Activated CD8-positive, alpha-beta memory T cell treated with anti-CD3 and anti-CD28 coated beads, Interleukin-2, amount 10 ng/mL, durations not matched to agents 7 days and 5 days (primary cell): ENCODE results near the gene PASD1. TPM values are rescaled to one million over a fixed set of nuclear protein-coding genes. Genes with fewer than 3 reads are reported as not detected.

Experiments used
- ATAC-seq: fragments of 150-1000 bp; cut with Tn5 transposase; one replicate; pipeline ENCODE4 v1.10.0; 2021; ENCODE audit warnings: moderate library complexity
- CTCF ChIA-PET: fragments of 350-600 bp; sonication (Branson Sonifier 250); formaldehyde crosslinking; loops from one replicate; lab custom pipeline; 2021; ENCODE audit warnings: antibody characterized with exemption; lab: Charles Lee
- DNase-seq: peaks from one replicate; pipeline ENCODE4 v3.0.0-alpha.2; 2020
- H3K27ac Mint-ChIP-seq: one replicate; pipeline ENCODE4 v1.8.0; 2021; ENCODE audit warnings: mild to moderate bottlenecking, mixed read lengths
- H3K27me3 Mint-ChIP-seq: one replicate; pipeline ENCODE4 v1.8.0; 2021; ENCODE audit warnings: mixed read lengths
- H3K36me3 Mint-ChIP-seq: one replicate; pipeline ENCODE4 v1.8.0; 2021; ENCODE audit warnings: mild to moderate bottlenecking, mixed read lengths
- H3K4me1 Mint-ChIP-seq: one replicate; pipeline ENCODE4 v1.8.0; 2021; ENCODE audit warnings: mixed read lengths
- H3K4me3 Mint-ChIP-seq: one replicate; pipeline ENCODE4 v1.8.0; 2021; ENCODE audit warnings: mild to moderate bottlenecking, moderate library complexity, mixed read lengths
- H3K9me3 Mint-ChIP-seq: one replicate; pipeline ENCODE4 v1.8.0; 2022; ENCODE audit warnings: low read depth, mixed read lengths
- total RNA-seq, 2 experiments: library from RNA; stranded (reverse); gene quantifications; one replicate each; pipeline ENCODE4 v1.2.3, GENCODE V29; 2021

The PASD1 gene
- total RNA-seq, 2 experiments from 2014 or later = not detected

GRCh38 chrX:151715752-151716151 is 152.3 kb downstream of the PASD1 start, which contains the start of gene FATE1:
TSS of gene FATE1 (plus strand) at chrX:151716035. CDS start at chrX:151716120, 85 bp downstream.
- no peaks in the 10 kb centered on the region for H3K27me3 Mint-ChIP-seq
- no peak within 1 kb of the TSS for H3K27ac Mint-ChIP-seq
- no peaks in the 10 kb centered on the region for H3K4me1 Mint-ChIP-seq
- no peak for ATAC-seq
- no peak within 1 kb of the TSS for H3K4me3 Mint-ChIP-seq
- no peak for DNase-seq
- no peaks in the 10 kb centered on the region for H3K36me3 Mint-ChIP-seq
- CTCF ChIA-PET = no interaction called here
- H3K9me3 Mint-ChIP-seq = no peaks in the 10 kb centered on the region

- no peak for ATAC-seq
- Mint-ChIP-seq H3K27ac (no peak overlapping the region), H3K9me3 (no peaks in the 10 kb centered on the region), H3K4me1 (no peaks in the 10 kb centered on the region), H3K27me3 (no peaks in the 10 kb centered on the region), H3K4me3 (no peak overlapping the region), H3K36me3 (no peaks in the 10 kb centered on the region)
- CTCF ChIA-PET = no interaction called here
- DNase-seq = no peak
Measured at GRCh38 chrX:151722241-151722846, 158.9 kb downstream of the PASD1 start.

DNA sequence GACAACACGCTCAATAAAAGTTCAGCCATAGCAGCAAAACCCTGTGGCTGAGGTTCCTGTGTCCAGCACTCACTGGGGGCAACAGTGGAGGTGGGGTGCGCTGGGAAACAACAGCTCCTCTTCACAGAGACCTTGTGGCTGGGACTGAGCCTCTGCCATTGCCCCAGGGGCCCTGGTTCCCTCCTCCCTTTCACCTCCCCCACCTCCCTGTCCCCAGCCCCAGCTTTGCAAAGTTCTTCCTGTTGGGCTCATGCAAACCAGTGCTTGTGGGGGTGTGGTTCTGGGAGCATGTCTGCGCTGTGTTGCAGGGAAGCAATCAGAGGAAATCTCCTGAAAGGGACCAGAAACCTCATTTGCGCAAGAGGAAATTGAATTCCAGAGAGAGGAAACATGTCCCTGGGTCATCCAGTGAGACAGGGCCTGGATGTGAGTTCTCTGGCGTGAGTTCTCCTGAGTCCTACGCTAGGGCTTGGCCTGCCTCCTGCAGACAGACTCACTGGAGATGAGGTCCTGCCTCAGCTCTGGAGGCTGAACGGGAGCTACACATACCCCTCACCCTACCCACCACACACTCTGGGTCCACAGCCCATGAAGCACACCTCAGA is 159.8 kb downstream of the PASD1 start:
- H3K4me3 Mint-ChIP-seq = no peak overlapping the region
- no peaks in the 10 kb centered on the region for H3K27me3 Mint-ChIP-seq
- CTCF ChIA-PET = no interaction called here
- no peaks in the 10 kb centered on the region for H3K4me1 Mint-ChIP-seq
- H3K36me3 Mint-ChIP-seq = no peaks in the 10 kb centered on the region
- no peak overlapping the region for H3K27ac Mint-ChIP-seq
- ATAC-seq = no peak
- no peak for DNase-seq
- no peaks in the 10 kb centered on the region for H3K9me3 Mint-ChIP-seq

- Mint-ChIP-seq H3K36me3 (no peaks in the 10 kb centered on the region), H3K9me3 (no peaks in the 10 kb centered on the region), H3K27me3 (no peaks in the 10 kb centered on the region), H3K4me3 (no peak overlapping the region), H3K4me1 (no peaks in the 10 kb centered on the region), H3K27ac (no peak overlapping the region)
- no peak for DNase-seq
- ATAC-seq = no peak
- CTCF ChIA-PET = no interaction called here
Measured at GRCh38 chrX:151724563-151725337, 161.3 kb downstream of the PASD1 start.

DNA sequence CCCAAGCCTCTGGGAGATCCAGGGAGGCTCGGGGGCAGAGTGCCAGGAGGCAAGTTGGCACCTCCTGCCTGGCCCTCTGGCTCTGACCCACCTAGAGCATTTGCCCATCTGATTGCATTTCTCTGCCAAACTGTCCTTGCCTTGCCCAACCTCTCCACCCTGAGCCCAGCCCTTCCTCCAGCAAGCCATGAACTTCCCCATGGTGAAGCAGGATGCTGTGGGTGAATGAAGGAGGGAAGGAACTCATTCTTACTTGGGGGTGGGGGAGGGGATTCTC is 161.8 kb downstream of the PASD1 start:
- no peak overlapping the region for H3K27ac Mint-ChIP-seq
- CTCF ChIA-PET = no interaction called here

More for the DNA sequence above, 161.8 kb downstream of the PASD1 start:
- ATAC-seq (no peak), DNase-seq (no peak)
- no peaks in the 10 kb centered on the region for H3K4me1 Mint-ChIP-seq
- H3K9me3 Mint-ChIP-seq = no peaks in the 10 kb centered on the region
- H3K36me3 Mint-ChIP-seq = no peaks in the 10 kb centered on the region
- H3K27me3 Mint-ChIP-seq = no peaks in the 10 kb centered on the region
- no peak overlapping the region for H3K4me3 Mint-ChIP-seq

Other genes starting within 250 kb of the PASD1 start
- gene VMA21, start 166.5 kb upstream of the PASD1 start, total RNA-seq = 10 to 100 TPM; 37.8 to 41.9 TPM
- gene PRRG3, start 131.8 kb downstream of the PASD1 start, total RNA-seq = not detected
- gene FATE1, start 152.4 kb downstream of the PASD1 start, total RNA-seq = not detected
- gene CNGA2, start 171.1 kb downstream of the PASD1 start, total RNA-seq = not detected